Measurements from ENCODE around the gene HBEGF.

GRCh38 chr5:140301136-140301535 lies 45.3 kb downstream of the HBEGF start:
- no peak for TF ChIP-seq CTCF (IDR thresholded peaks at IDR 0.05)
- no peak for TF ChIP-seq POLR2A (IDR thresholded peaks at IDR 0.05)

Measured in thyroid gland (tissue), 4 donors.